Parathyroid adenoma (tissue), 2 donors: ENCODE measurements around the gene BRCA2.

Experiments used
- H2AFZ ChIP-seq: fragments of 300-600 bp; sonication (generic); one replicate; pipeline ENCODE4 v1.7.0; 2017; ENCODE audit warnings: antibody characterized with exemption, mild to moderate bottlenecking
- H3K27ac ChIP-seq: fragments of 300-600 bp; sonication (generic); one replicate; pipeline ENCODE4 v1.7.0; 2017
- H3K27me3 ChIP-seq: fragments of 300-600 bp; sonication (generic); one replicate; pipeline ENCODE4 v1.7.0; 2017; ENCODE audit warnings: low read length; ENCODE audit not compliant: control insufficient read depth, insufficient read depth
- H3K36me3 ChIP-seq: fragments of 300-600 bp; sonication (generic); one replicate; pipeline ENCODE4 v1.7.0; 2017; ENCODE audit warnings: low read length; ENCODE audit not compliant: control insufficient read depth, insufficient read depth
- H3K4me1 ChIP-seq: fragments of 300-600 bp; sonication (generic); one replicate; pipeline ENCODE4 v1.7.0; 2017; ENCODE audit warnings: control low read depth
- H3K4me2 ChIP-seq: fragments of 300-600 bp; sonication (generic); one replicate; pipeline ENCODE4 v1.7.0; 2017; ENCODE audit warnings: low read length
- H3K4me3 ChIP-seq: fragments of 300-600 bp; sonication (generic); one replicate; pipeline ENCODE4 v1.7.0; 2017; ENCODE audit warnings: low read depth, low read length
- H3K79me2 ChIP-seq: fragments of 300-600 bp; sonication (generic); one replicate; pipeline ENCODE4 v1.7.0; 2017; ENCODE audit warnings: control low read depth
- H3K9ac ChIP-seq: fragments of 300-600 bp; sonication (generic); one replicate; pipeline ENCODE4 v1.7.0; 2017; ENCODE audit warnings: mild to moderate bottlenecking
- H3K9me3 ChIP-seq: fragments of 300-600 bp; sonication (generic); one replicate; pipeline ENCODE4 v1.7.0; 2017; ENCODE audit warnings: low read length; ENCODE audit not compliant: control insufficient read depth
- CTCF ChIP-seq: fragments of 300-600 bp; sonication (generic); IDR thresholded peaks from one replicate; pipeline ENCODE4 v1.7.0; 2017; ENCODE audit warnings: antibody characterized with exemption, mild to moderate bottlenecking
- donor health status: primary hyperparathyroidism.

BRCA2 gene

DNA sequence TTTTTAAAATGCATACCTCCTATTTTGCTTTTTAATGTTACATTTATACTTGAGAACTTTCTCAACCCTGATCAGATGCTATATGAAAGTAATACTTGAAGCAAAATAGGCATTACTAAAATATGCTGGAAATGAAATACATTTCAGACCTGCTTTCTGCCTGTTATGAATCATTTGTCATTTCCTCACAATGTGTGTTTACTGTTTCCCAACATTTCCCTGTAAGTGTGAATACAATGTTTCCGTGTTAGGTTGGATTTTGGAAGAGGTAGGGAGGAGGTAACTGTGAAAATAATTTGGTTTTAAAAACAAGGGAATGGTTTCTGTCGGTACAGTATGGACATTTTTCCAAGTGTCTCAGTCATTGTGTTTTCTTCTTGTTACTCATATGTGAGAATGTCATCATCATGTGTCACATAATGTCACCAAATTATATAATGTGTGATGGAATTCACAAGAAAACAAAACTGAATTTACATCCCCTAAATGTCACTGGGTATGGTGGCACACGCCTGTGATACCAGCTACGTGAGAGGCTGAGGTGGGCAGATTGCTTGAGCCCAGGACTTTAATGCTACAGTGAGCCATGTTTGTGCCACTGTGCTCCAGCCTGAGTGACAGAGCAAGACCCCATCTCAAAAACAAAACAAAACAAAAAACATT, 43.2 kb upstream of the BRCA2 start:
- Histone ChIP-seq H3K4me2 (no peak overlapping the region), H3K9me3 (no peaks in the 10 kb centered on the region), H3K4me3 (no peak overlapping the region), H3K9ac (no peak overlapping the region), H3K4me1 (no peaks in the 10 kb centered on the region), H3K27me3 (no peaks in the 10 kb centered on the region), H3K79me2 (no peaks in the 10 kb centered on the region), H3K36me3 (no peaks in the 10 kb centered on the region), H2AFZ (no peak overlapping the region), H3K27ac (no peak overlapping the region)
- TF ChIP-seq CTCF, result no peak

GRCh38 chr13:32277839-32278238, 37.5 kb upstream of the BRCA2 start:
- Histone ChIP-seq H3K4me3 (no peak overlapping the region), H3K36me3 (no peaks in the 10 kb centered on the region), H3K79me2 (no peaks in the 10 kb centered on the region), H3K4me2 (no peak overlapping the region), H2AFZ (no peak overlapping the region), H3K27ac (no peak overlapping the region), H3K4me1 (no peaks in the 10 kb centered on the region), H3K27me3 (no peaks in the 10 kb centered on the region), H3K9me3 (no peaks in the 10 kb centered on the region), H3K9ac (no peak overlapping the region)
- TF ChIP-seq CTCF, result no peak

- Histone ChIP-seq H3K27me3 (no peaks in the 10 kb centered on the region), H3K9ac (no peak overlapping the region), H3K4me2 (no peak overlapping the region), H3K4me1 (no peaks in the 10 kb centered on the region), H3K36me3 (no peaks in the 10 kb centered on the region), H3K9me3 (no peaks in the 10 kb centered on the region), H3K79me2 (no peaks in the 10 kb centered on the region), H3K4me3 (no peak overlapping the region), H3K27ac (no peak overlapping the region), H2AFZ (no peak overlapping the region)
- TF ChIP-seq CTCF, result no peak
Observed at GRCh38 chr13:32278426-32278825, 36.9 kb upstream of the BRCA2 start.

GRCh38 chr13:32281096-32281495, 34.2 kb upstream of the BRCA2 start:
- no peaks in the 10 kb centered on the region for H3K9me3 ChIP-seq
- H3K27ac ChIP-seq, result no peak overlapping the region
- H2AFZ ChIP-seq, result no peak overlapping the region
- no peaks in the 10 kb centered on the region for H3K36me3 ChIP-seq
- no peak for TF ChIP-seq CTCF
- no peaks in the 10 kb centered on the region for H3K79me2 ChIP-seq
- no peaks in the 10 kb centered on the region for H3K27me3 ChIP-seq
- no peak overlapping the region for H3K4me2 ChIP-seq
- no peak overlapping the region for H3K9ac ChIP-seq
- H3K4me3 ChIP-seq, result no peak overlapping the region
- peaks cover 4% of the 10 kb centered on the region for H3K4me1 ChIP-seq

DNA sequence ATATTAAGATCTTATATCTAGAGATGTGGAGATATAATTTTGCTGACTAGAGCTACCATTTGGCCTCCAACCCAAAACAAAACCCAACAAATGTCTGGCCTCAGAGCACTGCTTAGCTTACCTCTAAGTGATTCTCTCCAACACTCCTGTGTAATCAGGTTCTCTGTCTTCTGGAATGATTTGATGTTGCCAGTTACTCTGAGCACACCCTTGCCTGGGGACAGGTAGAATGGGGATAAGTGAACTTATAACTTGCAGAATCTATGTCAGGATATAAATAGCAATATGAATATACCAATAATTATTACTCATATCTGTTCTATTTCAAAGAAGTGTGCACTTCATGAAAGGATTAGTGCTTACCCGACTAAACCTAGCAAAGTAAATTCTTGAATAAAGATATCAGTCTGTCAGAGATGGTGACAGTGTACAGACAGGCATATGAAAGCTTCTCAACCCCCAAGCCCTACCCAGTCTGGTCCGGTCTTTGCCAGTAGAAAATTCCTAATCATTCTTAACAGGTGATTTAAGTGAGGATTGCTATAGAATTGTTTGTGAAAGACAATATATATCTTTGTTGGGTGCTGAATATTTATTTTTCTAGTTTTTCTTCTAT, 33.1 kb upstream of the BRCA2 start:
- Histone ChIP-seq H3K4me1 (peaks cover 4% of the 10 kb centered on the region), H3K9ac (no peak overlapping the region), H3K4me3 (no peak overlapping the region), H3K79me2 (no peaks in the 10 kb centered on the region), H3K27me3 (no peaks in the 10 kb centered on the region), H3K9me3 (no peaks in the 10 kb centered on the region), H3K36me3 (no peaks in the 10 kb centered on the region), H2AFZ (no peak overlapping the region), H3K4me2 (no peak overlapping the region), H3K27ac (no peak overlapping the region)
- TF ChIP-seq CTCF, result no peak
